ENCODE results near the gene NAT16.

- no peak for TF ChIP-seq POLR2A (IDR thresholded peaks at IDR 0.05; ENCODE audit: low read depth, low read length)
- TF ChIP-seq TAF1 (IDR thresholded peaks at IDR 0.05; ENCODE audit: low read depth, low read length), result no peak
- TF ChIP-seq POLR2AphosphoS5 (IDR thresholded peaks at IDR 0.05; ENCODE audit: low read depth, low read length), result no peak
Observed at GRCh38 chr7:101216860-101217387, 36.8 kb upstream of the NAT16 start.
